ENCODE measurements around the gene CUX1. TPM values are rescaled to one million over a fixed set of nuclear protein-coding genes. Genes with fewer than 3 reads are reported as not detected.
"Not testable (repeated sequence)": the region's sequence is repeated elsewhere in the genome, so short reads cannot be mapped to it uniquely, and the experiment has no call there.

The CUX1 gene
- total RNA-seq, 1 experiment from 2014 or later = 64.3 TPM

GRCh38 chr7:101792051-101792681 lies 25.3 kb upstream of the CUX1 start:
- H3K36me3 Mint-ChIP-seq = no peaks in the 10 kb centered on the region
- no peak for ATAC-seq
- ChIA-PET POLR2A (no interaction called here), CTCF (interaction anchor here (0.6 to 1.5 kb wide), 3 partner anchors 13 to 49 kb away, joined by 4 to 5 read pairs (median 5); no protein-coding TSS in a partner anchor)
- H3K4me1 Mint-ChIP-seq = no peaks in the 10 kb centered on the region
- no peak overlapping the region for H3K27ac Mint-ChIP-seq
- peaks cover 11% of the 10 kb centered on the region for H3K9me3 Mint-ChIP-seq
- no peak overlapping the region for H3K4me3 Mint-ChIP-seq
- no peak for DNase-seq (ENCODE audit: low spot score)
- no peaks in the 10 kb centered on the region; the same call in 1 of the 2 replicates for H3K27me3 Mint-ChIP-seq (ENCODE audit: low read depth)
- TF ChIP-seq, protein P1, sequence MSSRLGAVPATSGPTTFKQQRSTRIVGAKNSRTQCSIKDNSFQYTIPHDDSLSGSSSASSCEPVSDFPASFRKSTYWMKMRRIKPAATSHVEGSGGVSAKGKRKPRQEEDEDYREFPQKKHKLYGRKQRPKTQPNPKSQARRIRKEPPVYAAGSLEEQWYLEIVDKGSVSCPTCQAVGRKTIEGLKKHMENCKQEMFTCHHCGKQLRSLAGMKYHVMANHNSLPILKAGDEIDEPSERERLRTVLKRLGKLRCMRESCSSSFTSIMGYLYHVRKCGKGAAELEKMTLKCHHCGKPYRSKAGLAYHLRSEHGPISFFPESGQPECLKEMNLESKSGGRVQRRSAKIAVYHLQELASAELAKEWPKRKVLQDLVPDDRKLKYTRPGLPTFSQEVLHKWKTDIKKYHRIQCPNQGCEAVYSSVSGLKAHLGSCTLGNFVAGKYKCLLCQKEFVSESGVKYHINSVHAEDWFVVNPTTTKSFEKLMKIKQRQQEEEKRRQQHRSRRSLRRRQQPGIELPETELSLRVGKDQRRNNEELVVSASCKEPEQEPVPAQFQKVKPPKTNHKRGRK (CRISPR knock-in tag; IDR thresholded peaks at IDR 0.05; ENCODE audit: borderline replicate concordance) = no peak
- no peak for TF ChIP-seq ZNF232 (CRISPR knock-in tag; IDR thresholded peaks at IDR 0.05)
- TF ChIP-seq OVOL2 (CRISPR knock-in tag; IDR thresholded peaks at IDR 0.05; ENCODE audit: borderline replicate concordance) = no peak
- no peak for TF ChIP-seq ZNF281 (CRISPR knock-in tag; IDR thresholded peaks at IDR 0.05)
- no peak for TF ChIP-seq ZNF219 (CRISPR knock-in tag; IDR thresholded peaks at IDR 0.05; ENCODE audit: borderline replicate concordance)
- TF ChIP-seq ZNF425 (CRISPR knock-in tag; conservative IDR thresholded peaks at IDR 0.05) = no peak
- TF ChIP-seq JUN (CRISPR knock-in tag; IDR thresholded peaks at IDR 0.05) = no peak
- no peak for TF ChIP-seq KAT7 (CRISPR knock-in tag; IDR thresholded peaks at IDR 0.05; ENCODE audit: borderline replicate concordance)
- no peak for TF ChIP-seq IRF2 (CRISPR knock-in tag; IDR thresholded peaks at IDR 0.05; ENCODE audit: borderline replicate concordance, low read depth)
- TF ChIP-seq TP53 (CRISPR knock-in tag; IDR thresholded peaks at IDR 0.05) = no peak
- TF ChIP-seq NR3C1 (CRISPR knock-in tag; conservative IDR thresholded peaks at IDR 0.05; ENCODE audit: low read depth) = no peak
- TF ChIP-seq ZNF396 (CRISPR knock-in tag; IDR thresholded peaks at IDR 0.05; ENCODE audit: borderline replicate concordance) = no peak
- TF ChIP-seq CTCF (IDR thresholded peaks at IDR 0.05) = no peak
- no peak for TF ChIP-seq ZBTB21 (CRISPR knock-in tag; IDR thresholded peaks at IDR 0.05; ENCODE audit: borderline replicate concordance)
- TF ChIP-seq, protein P2, sequence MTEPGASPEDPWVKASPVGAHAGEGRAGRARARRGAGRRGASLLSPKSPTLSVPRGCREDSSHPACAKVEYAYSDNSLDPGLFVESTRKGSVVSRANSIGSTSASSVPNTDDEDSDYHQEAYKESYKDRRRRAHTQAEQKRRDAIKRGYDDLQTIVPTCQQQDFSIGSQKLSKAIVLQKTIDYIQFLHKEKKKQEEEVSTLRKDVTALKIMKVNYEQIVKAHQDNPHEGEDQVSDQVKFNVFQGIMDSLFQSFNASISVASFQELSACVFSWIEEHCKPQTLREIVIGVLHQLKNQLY (CRISPR knock-in tag; IDR thresholded peaks at IDR 0.05) = no peak
- TF ChIP-seq NFATC4 (CRISPR knock-in tag; IDR thresholded peaks at IDR 0.05) = no peak

- not testable (repeated sequence) for DNase-seq (ENCODE audit: low spot score); H3K4me3 Mint-ChIP-seq; H3K4me1 Mint-ChIP-seq; H3K27me3 Mint-ChIP-seq (ENCODE audit: low read depth); H3K36me3 Mint-ChIP-seq; H3K27ac Mint-ChIP-seq; ATAC-seq
- peaks cover 12% of the 10 kb centered on the region for H3K9me3 Mint-ChIP-seq
- ChIA-PET CTCF (interaction anchor here (1.5 kb wide), 1 partner anchor 49 kb away, joined by 5 read pairs; no protein-coding TSS in a partner anchor), POLR2A (interaction anchor here (0.6 kb wide), 1 partner anchor 75 kb away, joined by 5 read pairs; no protein-coding TSS in a partner anchor)
These were observed 24.7 kb upstream of the CUX1 start for GRCh38 chr7:101792682-101793071.
